ENCODE measurements around the gene TCF12. TPM values are rescaled to one million over a fixed set of nuclear protein-coding genes. Genes with fewer than 3 reads are reported as not detected.

TCF12 gene
- total RNA-seq, 1 donor from 2014 or later = 48.4 TPM

- DNase-seq (no peak), ATAC-seq (no peak)
- intact Hi-C loops (cut with micrococcal nuclease) = no loop called here
These were observed 113.9 kb downstream of the TCF12 start for GRCh38 chr15:57032338-57032737.

- ATAC-seq (no peak), DNase-seq (no peak)
- intact Hi-C loops (cut with micrococcal nuclease) = no loop called here
These were observed 115.4 kb downstream of the TCF12 start for GRCh38 chr15:57033715-57034439.

- ATAC-seq = no peak
- DNase-seq = no peak
- intact Hi-C loops (cut with micrococcal nuclease) = no loop called here
These were observed 116.2 kb downstream of the TCF12 start for GRCh38 chr15:57034613-57035012.

GRCh38 chr15:57035664-57036063 lies 117.2 kb downstream of the TCF12 start:
- ATAC-seq (no peak), DNase-seq (no peak)
- intact Hi-C loops (cut with micrococcal nuclease) = no loop called here

- intact Hi-C loops (cut with micrococcal nuclease) = no loop called here
- DNase-seq (no peak), ATAC-seq (no peak)
These were observed 117.9 kb downstream of the TCF12 start for GRCh38 chr15:57036352-57036751.

- ATAC-seq (no peak), DNase-seq (no peak)
- intact Hi-C loops (cut with micrococcal nuclease) = no loop called here
These were observed 119.1 kb downstream of the TCF12 start for GRCh38 chr15:57037548-57037947.

- DNase-seq (no peak), ATAC-seq (no peak)
- intact Hi-C loops (cut with micrococcal nuclease) = no loop called here
These were observed 119.6 kb downstream of the TCF12 start for GRCh38 chr15:57038040-57038439.

- intact Hi-C loops (cut with micrococcal nuclease) = no loop called here
- no peak for DNase-seq
- ATAC-seq = no peak
These were observed 120.1 kb downstream of the TCF12 start for GRCh38 chr15:57038496-57038895.

- intact Hi-C loops (cut with micrococcal nuclease) = no loop called here
- no peak for ATAC-seq
- DNase-seq = no peak
These were observed 123.0 kb downstream of the TCF12 start for GRCh38 chr15:57041416-57041815.

DNA sequence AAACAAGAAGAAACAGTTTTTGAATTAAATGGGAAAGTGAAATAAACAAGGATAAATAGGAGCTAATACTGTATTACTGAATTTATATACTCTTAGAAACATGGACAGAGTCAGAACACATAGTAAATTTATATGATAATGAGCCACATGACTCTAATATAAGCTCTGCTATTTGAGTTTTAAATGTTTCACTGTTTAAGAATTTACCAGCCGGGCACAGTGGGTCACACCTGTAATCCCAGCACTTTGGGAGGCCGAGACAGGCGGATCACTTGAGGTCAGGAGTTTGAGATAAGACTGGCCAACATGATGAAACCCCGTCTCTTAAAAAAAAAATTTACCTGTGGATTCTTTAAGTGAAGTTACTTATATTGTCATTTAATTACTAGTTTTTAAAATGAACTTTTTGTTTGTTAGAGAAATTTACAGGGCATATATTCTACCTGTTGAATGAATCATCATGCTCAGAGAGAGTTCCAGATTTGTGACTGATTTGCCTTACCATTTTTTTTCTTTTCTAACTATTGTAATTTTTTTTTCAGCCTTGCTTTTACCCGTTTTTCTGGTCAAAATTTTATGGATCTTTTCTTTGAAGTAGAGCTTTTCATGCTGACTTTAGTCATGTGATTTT lies 125.7 kb downstream of the TCF12 start:
- intact Hi-C loops (cut with micrococcal nuclease) = no loop called here
- ATAC-seq (peak; percentile 20), DNase-seq (no peak)

- ATAC-seq (peak; percentile 49), DNase-seq (no peak)
- intact Hi-C loops (cut with micrococcal nuclease) = no loop called here
These were observed 126.5 kb downstream of the TCF12 start for GRCh38 chr15:57044970-57045369.

DNA sequence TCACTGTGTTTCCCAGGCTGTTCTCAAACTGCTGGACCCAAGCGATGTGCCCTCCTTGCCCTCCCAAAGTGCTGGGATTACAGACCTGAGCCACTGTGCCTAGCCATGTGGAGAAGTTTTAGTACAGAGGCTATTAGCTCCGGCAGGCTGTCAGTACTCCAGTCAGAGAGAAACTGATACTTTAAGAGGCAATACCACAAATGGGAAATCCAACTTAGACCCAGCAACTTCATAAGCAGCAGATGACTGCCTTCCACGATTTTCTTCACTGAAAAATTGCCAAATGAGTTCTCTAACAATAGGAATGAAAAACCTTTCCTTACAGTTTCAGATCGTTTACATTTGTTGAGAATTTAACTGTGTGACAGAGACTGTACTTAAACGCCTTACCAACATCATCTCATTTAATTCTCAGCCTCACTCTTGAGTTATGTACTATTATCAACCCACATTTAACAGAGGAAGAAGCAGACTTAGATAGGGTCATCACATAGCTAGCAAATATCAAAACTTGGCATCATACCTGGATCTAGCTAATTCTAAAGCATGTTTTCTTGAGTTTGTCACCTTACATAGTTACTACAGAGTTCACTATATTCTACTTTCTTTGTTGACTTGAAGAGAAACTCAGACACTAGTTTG lies 127.4 kb downstream of the TCF12 start:
- ATAC-seq (no peak), DNase-seq (no peak)
- intact Hi-C loops (cut with micrococcal nuclease) = no loop called here

- ATAC-seq = no peak
- DNase-seq = no peak
- intact Hi-C loops (cut with micrococcal nuclease) = no loop called here
These were observed 130.6 kb downstream of the TCF12 start for GRCh38 chr15:57048930-57049549.

- ATAC-seq = no peak
- no peak for DNase-seq
- intact Hi-C loops (cut with micrococcal nuclease) = no loop called here
These were observed 135.0 kb downstream of the TCF12 start for GRCh38 chr15:57053470-57053869.

DNA sequence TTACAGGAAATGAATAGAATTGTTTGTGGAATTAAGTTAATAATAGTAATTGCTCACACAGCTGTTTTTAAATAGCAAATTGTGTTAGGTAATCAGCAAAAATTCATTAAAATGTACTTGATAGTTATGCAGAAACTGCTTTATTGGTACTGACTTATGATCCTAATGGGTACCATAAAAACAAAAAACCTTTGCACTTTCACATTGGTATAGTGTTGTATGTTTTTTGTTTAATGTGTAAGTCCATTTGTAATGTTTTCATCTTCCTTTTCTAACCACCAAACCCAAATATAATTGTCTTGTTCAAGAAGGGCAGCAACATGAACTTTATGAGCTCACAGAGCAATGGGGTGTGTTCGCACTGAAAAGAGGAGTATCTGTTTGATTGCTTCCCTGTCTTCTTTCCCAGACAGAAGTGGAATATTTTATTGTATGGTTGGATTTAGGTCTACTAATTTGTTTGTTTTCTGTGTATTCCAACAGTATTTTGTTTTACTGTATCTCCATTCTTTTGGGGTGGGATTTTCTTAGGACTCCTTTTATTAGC lies 135.8 kb downstream of the TCF12 start:
- intact Hi-C loops (cut with micrococcal nuclease) = no loop called here
- DNase-seq = no peak
- ATAC-seq = no peak

DNA sequence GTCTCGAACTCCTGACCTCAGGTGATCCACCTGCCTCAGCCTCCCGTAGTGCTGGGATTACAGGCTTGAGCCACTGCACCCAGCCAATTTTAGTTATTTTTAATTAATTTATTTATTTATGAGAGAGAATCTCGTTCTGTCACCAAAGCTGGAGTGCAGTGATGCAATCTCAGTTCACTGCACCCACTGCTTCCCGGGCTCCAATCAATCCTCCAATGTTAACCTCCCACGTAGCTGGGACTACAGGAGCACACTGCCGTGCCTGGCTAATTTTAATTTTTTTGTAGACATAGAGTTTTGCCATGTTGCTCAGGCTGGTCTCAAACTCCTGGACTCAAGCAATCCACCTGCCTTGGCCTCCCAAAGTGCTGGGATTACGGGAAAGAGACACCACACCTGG lies 137.9 kb downstream of the TCF12 start:
- intact Hi-C loops (cut with micrococcal nuclease) = no loop called here
- no peak for DNase-seq
- no peak for ATAC-seq

DNA sequence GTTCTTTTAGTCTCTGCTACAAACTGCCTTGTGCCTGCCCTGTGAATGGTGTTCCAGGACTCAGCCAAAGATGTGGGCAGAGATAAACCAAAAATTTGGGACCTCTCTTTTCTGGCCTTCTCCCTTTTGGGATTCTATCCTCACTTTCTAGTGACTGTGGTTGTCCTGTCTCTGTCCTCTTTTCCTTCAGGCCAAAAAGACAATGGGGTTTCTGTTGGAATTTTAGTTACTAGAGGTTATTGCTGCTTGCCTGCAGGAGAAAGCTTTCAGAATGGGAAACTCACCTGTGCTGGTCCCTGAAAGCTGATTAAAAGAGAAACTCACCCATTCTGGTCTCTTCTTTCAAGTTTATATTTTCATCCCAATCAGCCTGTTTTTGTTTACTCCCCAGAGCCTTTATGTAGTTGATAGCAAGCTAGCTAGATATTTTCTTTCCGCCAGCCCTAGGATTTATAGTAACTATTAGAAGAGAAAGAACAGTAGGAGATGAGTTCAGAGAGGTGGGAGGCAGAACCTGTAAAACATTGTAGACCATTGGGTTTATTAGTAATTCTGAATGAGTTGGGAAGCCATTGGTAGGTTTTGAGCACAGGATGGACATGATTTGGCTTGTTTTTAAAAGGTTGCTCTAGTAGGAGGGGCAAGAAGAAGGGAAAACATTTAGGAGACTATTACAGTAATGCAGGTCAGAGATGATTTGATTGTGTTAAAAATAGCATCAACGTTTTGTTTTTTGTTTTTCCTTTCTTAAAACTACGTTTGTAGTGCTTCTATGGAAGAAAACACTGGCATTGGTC lies 138.9 kb downstream of the TCF12 start:
- DNase-seq (no peak), ATAC-seq (no peak)
- intact Hi-C loops (cut with micrococcal nuclease) = no loop called here

DNA sequence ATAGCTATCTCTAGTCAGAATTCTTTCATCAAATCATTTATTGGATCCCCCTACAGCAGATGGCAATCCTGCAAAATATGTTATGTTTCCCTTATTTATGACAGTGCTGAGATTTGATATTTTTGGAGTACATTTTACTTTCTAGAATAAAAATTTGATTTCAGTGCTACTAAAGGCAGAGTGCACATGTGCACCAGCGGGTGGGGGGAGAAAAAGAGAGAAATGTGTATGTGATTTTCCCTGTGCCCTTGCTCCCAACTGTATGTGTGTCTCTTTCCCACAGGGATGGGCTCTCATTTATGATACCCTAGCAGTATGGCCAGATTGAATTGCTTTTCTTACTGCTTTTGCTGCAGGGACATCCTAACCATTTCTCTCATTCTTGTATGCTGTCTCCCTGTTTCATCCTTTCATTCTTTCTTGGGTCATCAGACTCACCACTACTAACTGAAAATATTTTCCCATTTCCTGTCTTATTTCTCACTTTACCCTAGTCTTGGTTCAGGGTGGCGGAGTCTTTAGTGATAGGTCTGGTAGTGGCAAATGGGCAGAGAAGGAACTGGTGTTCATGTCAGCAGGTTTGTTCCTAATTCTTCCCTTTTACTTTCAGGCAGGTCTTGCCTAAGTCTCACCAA lies 140.7 kb downstream of the TCF12 start:
- ATAC-seq (no peak), DNase-seq (no peak)
- intact Hi-C loops (cut with micrococcal nuclease) = no loop called here

GRCh38 chr15:57060799-57061198 lies 142.4 kb downstream of the TCF12 start:
- intact Hi-C loops (cut with micrococcal nuclease) = no loop called here
- no peak for ATAC-seq

More at GRCh38 chr15:57060799-57061198, 142.4 kb downstream of the TCF12 start:
- no peak for DNase-seq
